HG02610 (cell line): ENCODE data around the gene MLKL.
A peak's percentile ranks its signal among the peaks of the same experiment; 100 is the strongest.
"Not testable (repeated sequence)": the region's sequence is repeated elsewhere in the genome, so short reads cannot be mapped to it uniquely, and the experiment has no call there.

Source experiments
- ATAC-seq: cut with Tn5 transposase; IDR thresholded peaks from one replicate; pipeline ENCODE4 v1.9.1; 2021; ENCODE audit warnings: mild to moderate bottlenecking, moderate library complexity; ENCODE audit not compliant: unreplicated experiment

MLKL gene

GRCh38 chr16:74652883-74653282 is 47.8 kb downstream of the MLKL start:
- ATAC-seq = not testable (repeated sequence)

- ATAC-seq = no peak
These were observed 48.4 kb downstream of the MLKL start for GRCh38 chr16:74652249-74652648.

- ATAC-seq = no peak
These were observed 48.8 kb downstream of the MLKL start for GRCh38 chr16:74651841-74652240.

- ATAC-seq = no peak
These were observed 49.6 kb downstream of the MLKL start for GRCh38 chr16:74650966-74651567.

- ATAC-seq = no peak
These were observed 50.7 kb downstream of the MLKL start for GRCh38 chr16:74649839-74650504.

- ATAC-seq = no peak
These were observed 58.7 kb downstream of the MLKL start for GRCh38 chr16:74641969-74642368.

- no peak for ATAC-seq
These were observed 62.8 kb downstream of the MLKL start for GRCh38 chr16:74637742-74638453.

- no peak for ATAC-seq
These were observed 65.4 kb downstream of the MLKL start for GRCh38 chr16:74635303-74635702.

GRCh38 chr16:74633686-74634085 is 67.0 kb downstream of the MLKL start:
- no peak for ATAC-seq

GRCh38 chr16:74627506-74628220 is 73.0 kb downstream of the MLKL start:
- ATAC-seq = no peak

GRCh38 chr16:74626741-74627416 is 73.8 kb downstream of the MLKL start:
- ATAC-seq = peak; percentile 76

- no peak for ATAC-seq
These were observed 74.9 kb downstream of the MLKL start for GRCh38 chr16:74625500-74626350.

- ATAC-seq = no peak
These were observed 76.8 kb downstream of the MLKL start for GRCh38 chr16:74623839-74624235.

GRCh38 chr16:74623214-74623838 is 77.3 kb downstream of the MLKL start:
- no peak for ATAC-seq

- no peak for ATAC-seq
These were observed 78.7 kb downstream of the MLKL start for GRCh38 chr16:74622005-74622404.
